Measurements from ENCODE around the gene PAPOLB. TPM values are rescaled to one million over a fixed set of nuclear protein-coding genes. Genes with fewer than 3 reads are reported as not detected.

The PAPOLB gene
- total RNA-seq, 2 donors from 2014 or later: not detected

GRCh38 chr7:4815121-4815520 lies 46.7 kb downstream of the PAPOLB start:
- no peak for ATAC-seq (replicated peaks)
- Mint-ChIP-seq H3K27me3 (peaks cover 18% of the 10 kb centered on the region), H3K4me1 (no peaks in the 10 kb centered on the region), H3K36me3 (ENCODE audit: low read depth) (no peaks in the 10 kb centered on the region), H3K4me3 (no peak overlapping the region), H3K27ac (no peak overlapping the region), H3K9me3 (no peaks in the 10 kb centered on the region)

- Mint-ChIP-seq H3K27ac (no peak overlapping the region), H3K9me3 (no peaks in the 10 kb centered on the region), H3K36me3 (ENCODE audit: low read depth) (no peaks in the 10 kb centered on the region), H3K27me3 (peaks cover 18% of the 10 kb centered on the region), H3K4me3 (no peak overlapping the region), H3K4me1 (no peaks in the 10 kb centered on the region)
- ATAC-seq (replicated peaks): no peak
These were observed 47.4 kb downstream of the PAPOLB start for GRCh38 chr7:4814433-4814832.

GRCh38 chr7:4809666-4810065 lies 52.2 kb downstream of the PAPOLB start:
- no peaks in the 10 kb centered on the region for H3K9me3 Mint-ChIP-seq
- no peaks in the 10 kb centered on the region for H3K36me3 Mint-ChIP-seq (ENCODE audit: low read depth)
- no peaks in the 10 kb centered on the region for H3K4me1 Mint-ChIP-seq
- peak overlapping the region; percentile 19 for H3K4me3 Mint-ChIP-seq
- no peak for ATAC-seq (replicated peaks)
- no peak overlapping the region for H3K27ac Mint-ChIP-seq
- peaks cover 18% of the 10 kb centered on the region for H3K27me3 Mint-ChIP-seq

- Mint-ChIP-seq H3K36me3 (ENCODE audit: low read depth) (no peaks in the 10 kb centered on the region), H3K4me3 (peak overlapping the region; percentile 19), H3K27me3 (peaks cover 17% of the 10 kb centered on the region), H3K4me1 (no peaks in the 10 kb centered on the region), H3K27ac (no peak overlapping the region), H3K9me3 (no peaks in the 10 kb centered on the region)
- no peak for ATAC-seq (replicated peaks)
These were observed 52.7 kb downstream of the PAPOLB start for GRCh38 chr7:4809091-4809591.

GRCh38 chr7:4808565-4808964 lies 53.3 kb downstream of the PAPOLB start:
- H3K27me3 Mint-ChIP-seq: peaks cover 15% of the 10 kb centered on the region
- no peak overlapping the region for H3K27ac Mint-ChIP-seq
- no peak overlapping the region for H3K4me3 Mint-ChIP-seq
- H3K4me1 Mint-ChIP-seq: no peaks in the 10 kb centered on the region
- no peaks in the 10 kb centered on the region for H3K9me3 Mint-ChIP-seq
- H3K36me3 Mint-ChIP-seq (ENCODE audit: low read depth): no peaks in the 10 kb centered on the region
- no peak for ATAC-seq (replicated peaks)

- Mint-ChIP-seq H3K4me1 (no peaks in the 10 kb centered on the region), H3K27me3 (peaks cover 9% of the 10 kb centered on the region), H3K36me3 (ENCODE audit: low read depth) (no peaks in the 10 kb centered on the region), H3K9me3 (no peaks in the 10 kb centered on the region), H3K4me3 (no peak overlapping the region), H3K27ac (no peak overlapping the region)
- ATAC-seq (replicated peaks): no peak
These were observed 53.8 kb downstream of the PAPOLB start for GRCh38 chr7:4808026-4808425.

Other genes starting within 250 kb of the PAPOLB start
- gene FOXK1, start 179.7 kb downstream of the PAPOLB start, total RNA-seq: 10 to 100 TPM; 32.3 to 32.5 TPM
- 10 to 100 TPM; 38.7 to 51.9 TPM for gene AP5Z1, start 86.4 kb downstream of the PAPOLB start, total RNA-seq
- gene RADIL, start 21.7 kb upstream of the PAPOLB start, total RNA-seq: under 1 TPM; 0.08 to 0.56 TPM
- gene MMD2, start 97.2 kb upstream of the PAPOLB start, total RNA-seq: not detected
- 10 to 100 TPM; 12.5 to 29.1 TPM for gene RBAK, start 183.8 kb upstream of the PAPOLB start, total RNA-seq

All from activated T-helper 17 cell treated with anti-CD3 and anti-CD28 coated beads, Interleukin-2, amount 50 U/mL, for 72 hours (primary cell).